Neural progenitor cell (in vitro differentiated cells): Measurements from ENCODE around the gene YIPF7.

Experiments
- CTCF ChIP-seq: fragments of 200-600 bp; sonication (generic); IDR thresholded peaks from 2 replicates; pipeline ENCODE4 v1.5.1; 2017; ENCODE audit warnings: antibody characterized with exemption, mild to moderate bottlenecking
- EZH2 ChIP-seq: fragments of 200-600 bp; sonication (generic); IDR thresholded peaks from 2 replicates; pipeline ENCODE4 v1.6.1; 2017; ENCODE audit warnings: antibody characterized with exemption, mild to moderate bottlenecking, moderate library complexity
- EZH2phosphoT487 ChIP-seq: fragments of 200-600 bp; sonication (generic); IDR thresholded peaks from 2 replicates; pipeline ENCODE4 v1.6.1; 2017; ENCODE audit warnings: antibody characterized with exemption

GRCh38 chr4:44675366-44675765, 23.9 kb upstream of the YIPF7 start:
- TF ChIP-seq CTCF (no peak), EZH2 (no peak), EZH2phosphoT487 (no peak)
